Middle frontal gyrus (tissue), 1 donor: ENCODE data around the gene KIAA0319L.
"Not testable (repeated sequence)": the region's sequence is repeated elsewhere in the genome, so short reads cannot be mapped to it uniquely, and the experiment has no call there.

Experiments used
- DNase-seq: peaks from one replicate; pipeline ENCODE4 v3.0.0-alpha.2; 2015; ENCODE audit warnings: low spot score; ENCODE audit errors: extremely low spot score

KIAA0319L gene

GRCh38 chr1:35490250-35490649 lies 67.0 kb downstream of the KIAA0319L start:
- no peak for DNase-seq

- DNase-seq, result no peak
Observed at GRCh38 chr1:35488336-35488735, 68.9 kb downstream of the KIAA0319L start.

GRCh38 chr1:35486858-35487408 lies 70.3 kb downstream of the KIAA0319L start:
- DNase-seq, result no peak

GRCh38 chr1:35481229-35481628 lies 76.0 kb downstream of the KIAA0319L start:
- DNase-seq, result no peak

GRCh38 chr1:35477870-35478269 lies 79.3 kb downstream of the KIAA0319L start:
- DNase-seq, result no peak

GRCh38 chr1:35475856-35476674 lies 81.1 kb downstream of the KIAA0319L start:
- no peak for DNase-seq

- no peak for DNase-seq
Observed at GRCh38 chr1:35475356-35475755, 81.8 kb downstream of the KIAA0319L start.

- DNase-seq, result not testable (repeated sequence)
Observed at GRCh38 chr1:35473216-35473615, 84.0 kb downstream of the KIAA0319L start.

- no peak for DNase-seq
Observed at GRCh38 chr1:35470977-35471613, 86.1 kb downstream of the KIAA0319L start.

GRCh38 chr1:35466120-35466519 lies 91.1 kb downstream of the KIAA0319L start:
- DNase-seq, result no peak

GRCh38 chr1:35463749-35464148 lies 93.5 kb downstream of the KIAA0319L start:
- not testable (repeated sequence) for DNase-seq

- no peak for DNase-seq
Observed at GRCh38 chr1:35463232-35463631, 94.0 kb downstream of the KIAA0319L start.

GRCh38 chr1:35461966-35462651 lies 95.1 kb downstream of the KIAA0319L start:
- DNase-seq, result no peak

GRCh38 chr1:35460796-35461195 lies 96.4 kb downstream of the KIAA0319L start:
- no peak for DNase-seq

GRCh38 chr1:35454616-35455015 lies 102.6 kb downstream of the KIAA0319L start:
- no peak for DNase-seq

GRCh38 chr1:35454176-35454575 lies 103.0 kb downstream of the KIAA0319L start:
- no peak for DNase-seq

- DNase-seq, result no peak
Observed at GRCh38 chr1:35453031-35453430, 104.2 kb downstream of the KIAA0319L start.

- no peak for DNase-seq
Observed at GRCh38 chr1:35452106-35452774, 105.0 kb downstream of the KIAA0319L start.

GRCh38 chr1:35451125-35451528 lies 106.1 kb downstream of the KIAA0319L start:
- DNase-seq, result peak; percentile 70

GRCh38 chr1:35449334-35450008 lies 107.7 kb downstream of the KIAA0319L start:
- no peak for DNase-seq

GRCh38 chr1:35448344-35448801 lies 108.8 kb downstream of the KIAA0319L start:
- DNase-seq, result no peak
